Measurements from ENCODE around the gene SIGLEC15. TPM values are rescaled to one million over a fixed set of nuclear protein-coding genes. Genes with fewer than 3 reads are reported as not detected.

Gene SIGLEC15
- total and polyA plus RNA-seq, 12 donors: 0.09 to 4.2 (median 0.31) TPM; not detected in 2

DNA sequence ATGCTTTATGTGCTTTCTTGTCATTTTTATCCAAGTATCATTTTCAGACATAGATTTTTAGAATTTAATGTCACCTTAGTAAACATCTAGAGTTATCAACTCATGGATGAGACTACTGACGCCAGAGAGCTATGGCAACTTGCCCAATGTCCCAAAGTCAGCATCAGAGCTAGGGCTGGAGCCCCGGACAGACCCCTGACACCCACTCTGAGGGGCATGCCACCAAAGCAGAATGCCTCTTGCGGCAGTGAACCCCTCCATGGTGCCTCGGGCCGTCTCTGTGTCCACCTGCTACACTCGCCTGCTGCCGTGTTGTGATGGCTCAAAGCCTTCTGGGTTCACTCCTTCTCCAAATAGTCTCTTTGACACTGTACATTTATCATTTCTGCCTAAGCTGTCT lies 5.4 kb downstream of the SIGLEC15 start:
- Histone ChIP-seq H3K4me1 (replicated peaks in 1 of 2) (peaks cover 11 to 13% of the 10 kb centered on the region in 2 donors), H3K27me3 (no peaks in the 10 kb centered on the region), H3K36me3 (replicated peaks in 1 of 2) (no peaks in the 10 kb centered on the region), H3K9me3 (replicated peaks in 1 of 3) (no peaks in the 10 kb centered on the region), H3K4me3 (no peak overlapping the region), H3K27ac (no peak overlapping the region)
- intact Hi-C loops (cut with DNase I): no loop called here
- no peak for TF ChIP-seq POLR2A (IDR thresholded peaks at IDR 0.05)
- TF ChIP-seq, protein P1, sequence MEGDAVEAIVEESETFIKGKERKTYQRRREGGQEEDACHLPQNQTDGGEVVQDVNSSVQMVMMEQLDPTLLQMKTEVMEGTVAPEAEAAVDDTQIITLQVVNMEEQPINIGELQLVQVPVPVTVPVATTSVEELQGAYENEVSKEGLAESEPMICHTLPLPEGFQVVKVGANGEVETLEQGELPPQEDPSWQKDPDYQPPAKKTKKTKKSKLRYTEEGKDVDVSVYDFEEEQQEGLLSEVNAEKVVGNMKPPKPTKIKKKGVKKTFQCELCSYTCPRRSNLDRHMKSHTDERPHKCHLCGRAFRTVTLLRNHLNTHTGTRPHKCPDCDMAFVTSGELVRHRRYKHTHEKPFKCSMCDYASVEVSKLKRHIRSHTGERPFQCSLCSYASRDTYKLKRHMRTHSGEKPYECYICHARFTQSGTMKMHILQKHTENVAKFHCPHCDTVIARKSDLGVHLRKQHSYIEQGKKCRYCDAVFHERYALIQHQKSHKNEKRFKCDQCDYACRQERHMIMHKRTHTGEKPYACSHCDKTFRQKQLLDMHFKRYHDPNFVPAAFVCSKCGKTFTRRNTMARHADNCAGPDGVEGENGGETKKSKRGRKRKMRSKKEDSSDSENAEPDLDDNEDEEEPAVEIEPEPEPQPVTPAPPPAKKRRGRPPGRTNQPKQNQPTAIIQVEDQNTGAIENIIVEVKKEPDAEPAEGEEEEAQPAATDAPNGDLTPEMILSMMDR (IDR thresholded peaks at IDR 0.05): no peak
- 56 to 83% (median 63%) methylated on average over 7 of the region's 7 CpGs for WGBS, 4 donors
- DNase-seq: no peak

DNA sequence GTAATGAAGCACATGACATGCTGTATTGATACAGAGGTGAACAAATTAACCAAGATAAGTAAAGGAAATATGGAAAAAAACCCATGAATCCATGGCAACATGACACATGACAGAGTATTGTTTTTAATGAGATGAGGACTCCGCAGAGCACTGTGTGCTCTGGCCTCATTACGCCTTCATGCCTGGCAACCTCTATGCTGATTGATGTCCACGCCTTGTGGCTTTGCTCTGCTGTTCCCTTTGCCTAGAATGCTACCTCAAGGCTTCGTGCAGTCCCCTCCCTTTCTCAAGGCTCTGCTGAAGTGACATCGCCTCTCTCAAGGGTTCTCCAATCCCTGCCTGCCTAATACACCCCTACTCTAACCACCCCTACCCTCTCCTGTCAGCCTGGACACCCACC lies 8.4 kb downstream of the SIGLEC15 start:
- H3K4me1 ChIP-seq (replicated peaks in 1 of 2): peaks cover 14 to 18% of the 10 kb centered on the region in 2 donors
- no peaks in the 10 kb centered on the region for H3K9me3 ChIP-seq (replicated peaks in 1 of 3)
- no peaks in the 10 kb centered on the region for H3K36me3 ChIP-seq (replicated peaks in 1 of 2)
- intact Hi-C loops (cut with DNase I): no loop called here
- 75 to 97% (median 79%) methylated on average over 4 to 5 of the region's 5 CpGs for WGBS, 4 donors
- peaks cover 10% of the 10 kb centered on the region for H3K27me3 ChIP-seq
- TF ChIP-seq, protein P1 (IDR thresholded peaks at IDR 0.05): no peak
- no peak for TF ChIP-seq POLR2A (IDR thresholded peaks at IDR 0.05)
- no peak overlapping the region for H3K27ac ChIP-seq
- H3K4me3 ChIP-seq: no peak overlapping the region
- no peak for DNase-seq

DNA sequence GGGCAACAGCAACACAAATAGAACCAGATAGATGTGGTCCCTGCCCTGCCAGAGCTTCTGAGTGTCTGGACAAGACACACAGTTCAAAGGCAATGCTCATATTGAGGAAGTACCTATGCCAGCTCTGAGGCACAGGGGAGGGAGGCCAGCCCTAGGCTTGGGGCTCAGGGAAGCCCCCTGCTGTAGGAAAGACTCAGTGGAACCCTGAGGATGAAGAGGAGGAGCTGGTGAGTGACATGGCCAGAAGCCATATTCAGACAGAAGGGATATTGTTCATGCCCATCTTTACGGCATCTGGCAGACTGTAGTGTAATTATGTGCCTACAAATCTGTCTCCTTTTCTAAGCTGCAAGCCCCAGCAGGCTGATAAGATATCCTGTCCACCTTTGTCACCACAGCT lies 8.8 kb downstream of the SIGLEC15 start:
- Histone ChIP-seq H3K36me3 (replicated peaks in 1 of 2) (no peaks in the 10 kb centered on the region), H3K4me3 (no peak overlapping the region), H3K4me1 (replicated peaks in 1 of 2) (peaks cover 17 to 19% of the 10 kb centered on the region in 2 donors), H3K27ac (no peak overlapping the region), H3K9me3 (replicated peaks in 1 of 3) (no peaks in the 10 kb centered on the region), H3K27me3 (peaks cover 10% of the 10 kb centered on the region)
- DNase-seq: no peak
- TF ChIP-seq, protein P1 (IDR thresholded peaks at IDR 0.05): no peak
- no peak for TF ChIP-seq POLR2A (IDR thresholded peaks at IDR 0.05)
- WGBS, 4 donors: 50 to 88% (median 83%) methylated on average over 1 of the region's 1 CpG
- intact Hi-C loops (cut with DNase I): no loop called here

DNA sequence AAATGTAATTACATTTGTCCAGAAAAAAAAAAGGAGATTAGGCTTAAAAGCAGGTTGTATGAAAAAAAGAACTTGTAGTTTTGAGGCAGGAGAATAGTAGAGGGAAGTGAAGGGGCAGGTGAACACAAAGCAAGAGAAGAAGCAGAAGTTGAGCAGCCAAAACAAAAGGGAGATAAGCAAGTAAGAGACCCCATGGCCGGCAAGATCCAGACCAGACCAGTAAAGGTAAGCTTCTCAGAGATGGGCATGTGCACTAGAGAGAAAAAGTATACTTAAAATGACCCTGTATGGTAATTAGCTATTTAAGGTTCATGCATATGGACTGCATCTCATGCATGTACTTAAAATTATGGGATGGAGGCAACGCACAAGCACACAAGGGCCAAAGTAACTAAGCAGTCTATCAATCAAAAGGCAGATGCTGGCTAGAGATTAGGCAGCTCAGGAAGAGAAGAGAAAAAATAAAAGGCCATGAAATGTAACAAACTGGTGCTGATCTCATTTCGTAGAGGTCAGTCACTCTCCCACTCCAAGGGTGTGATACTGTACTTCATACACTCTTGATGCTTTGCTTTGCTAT lies 9.7 kb downstream of the SIGLEC15 start:
- DNase-seq: no peak
- peaks cover 10% of the 10 kb centered on the region for H3K27me3 ChIP-seq
- no peaks in the 10 kb centered on the region for H3K9me3 ChIP-seq (replicated peaks in 1 of 3)
- no peak overlapping the region for H3K27ac ChIP-seq
- H3K4me1 ChIP-seq (replicated peaks in 1 of 2): peaks cover 17 to 19% of the 10 kb centered on the region in 2 donors
- 51 to 61% (median 58%) methylated on average over 3 of the region's 3 CpGs for WGBS, 4 donors
- no peaks in the 10 kb centered on the region for H3K36me3 ChIP-seq (replicated peaks in 1 of 2)
- TF ChIP-seq POLR2A (IDR thresholded peaks at IDR 0.05): no peak
- TF ChIP-seq, protein P1 (IDR thresholded peaks at IDR 0.05): no peak
- intact Hi-C loops (cut with DNase I): no loop called here
- H3K4me3 ChIP-seq: no peak overlapping the region
